Liver (tissue), 9 donors: ENCODE data around the gene TMEM9B. TPM values are rescaled to one million over a fixed set of nuclear protein-coding genes. Genes with fewer than 3 reads are reported as not detected.

Source experiments
- DNase-seq: peaks from one replicate; pipeline ENCODE4 v3.0.0-alpha.2; 2017; ENCODE audit warnings: low spot score
- H3K27ac ChIP-seq, 2 donors: one replicate each; pipeline ENCODE4 v1.7.0; 2013; ENCODE audit warnings: inconsistent platforms in 2 of 2, low read length in 2 of 2, control low read depth in 1 of 2, low read depth in 1 of 2, mild to moderate bottlenecking in 1 of 2
- H3K27me3 ChIP-seq, 4 donors: one replicate each; pipeline versions ENCODE4 v1.6.1 to v1.7.0; 2013; ENCODE audit warnings: low read length in 3 of 4, inconsistent platforms in 1 of 4, mild to moderate bottlenecking in 1 of 4, moderate library complexity in 1 of 4; ENCODE audit not compliant: control insufficient read depth in 4 of 4, insufficient read depth in 4 of 4
- H3K36me3 ChIP-seq, 4 donors: one replicate each; pipeline versions ENCODE4 v1.6.1 to v1.7.0; 2013; ENCODE audit warnings: low read length in 3 of 4, mild to moderate bottlenecking in 3 of 4, low read depth in 1 of 4, moderate library complexity in 1 of 4; ENCODE audit not compliant: control insufficient read depth in 4 of 4, insufficient read depth in 3 of 4
- H3K4me1 ChIP-seq, 4 donors: one replicate each; pipeline versions ENCODE4 v1.6.1 to v1.7.0; 2013; ENCODE audit warnings: low read length in 3 of 4, mild to moderate bottlenecking in 3 of 4, moderate library complexity in 1 of 4; ENCODE audit not compliant: control insufficient read depth in 4 of 4, insufficient read depth in 4 of 4
- H3K4me3 ChIP-seq, 3 donors: one replicate each; pipeline versions ENCODE4 v1.6.1 to v1.7.0; 2013; ENCODE audit warnings: low read length in 3 of 3, control low read depth in 1 of 3, low read depth in 1 of 3, mild to moderate bottlenecking in 1 of 3
- H3K9ac ChIP-seq, 2 donors: one replicate each; pipeline ENCODE4 v1.7.0; 2013; ENCODE audit warnings: low read length in 2 of 2, mild to moderate bottlenecking in 2 of 2, moderate library complexity in 2 of 2, control low read depth in 1 of 2, low read depth in 1 of 2
- H3K9me3 ChIP-seq, 4 donors: one replicate each; pipeline versions ENCODE4 v1.6.1 to v1.7.0; 2013; ENCODE audit warnings: low read length in 3 of 4; ENCODE audit not compliant: control insufficient read depth in 4 of 4
- FOXA2 ChIP-seq: IDR thresholded peaks from 2 replicates; pipeline ENCODE4 v1.6.1; 2016; ENCODE audit warnings: antibody characterized with exemption
- GABPA ChIP-seq, 2 donors: IDR thresholded peaks in 1 of 2; conservative IDR thresholded peaks in 1 of 2; 2 replicates each; pipeline ENCODE4 v1.6.1; 2016; ENCODE audit warnings: antibody characterized with exemption in 2 of 2, mild to moderate bottlenecking in 1 of 2, moderate library complexity in 1 of 2
- HNF4A ChIP-seq, 2 donors: conservative IDR thresholded peaks; 2 replicates each; pipeline ENCODE4 v1.6.1; 2016; ENCODE audit warnings: antibody characterized with exemption in 2 of 2, mild to moderate bottlenecking in 2 of 2
- HNF4G ChIP-seq: IDR thresholded peaks from 2 replicates; pipeline ENCODE4 v1.6.1; 2016; ENCODE audit warnings: antibody characterized with exemption
- JUND ChIP-seq, 2 donors: IDR thresholded peaks; 2 replicates each; pipeline ENCODE4 v1.6.1; 2016; ENCODE audit warnings: antibody characterized with exemption in 2 of 2
- NR2F2 ChIP-seq: IDR thresholded peaks from 2 replicates; pipeline ENCODE4 v1.6.1; 2016; ENCODE audit warnings: antibody characterized with exemption
- RAD21 ChIP-seq, 2 donors: IDR thresholded peaks; 2 replicates each; pipeline ENCODE4 v1.6.1; 2016; ENCODE audit warnings: antibody characterized with exemption in 2 of 2, mild to moderate bottlenecking in 2 of 2
- RXRA ChIP-seq, 2 donors: IDR thresholded peaks; 2 replicates each; pipeline ENCODE4 v1.6.1; 2017 to 2018; ENCODE audit warnings: antibody characterized with exemption in 2 of 2, mild to moderate bottlenecking in 1 of 2
- TAF1 ChIP-seq: conservative IDR thresholded peaks from 2 replicates; pipeline ENCODE4 v1.6.1; 2016; ENCODE audit warnings: antibody characterized with exemption, mild to moderate bottlenecking
- WGBS: extraction: QIAGEN DNeasy Blood & Tissue Kit; methylation state at CpG from one replicate; pipeline ENCODE4 v1.1.7; 2013; 5-methylcytosine and 5-hydroxymethylcytosine counted together
- polyA plus RNA-seq, 2 donors: library from polyadenylated mRNA; stranded (reverse) in 1 of 2; unstranded in 1 of 2; fragments of 200-250 nt in 1 of 2; fragments of >200 nt in 1 of 2; fragmentation: Nextera tagmentation in 1 of 2; extraction: Ambion mirVana in 1 of 2; gene quantifications; one replicate each; pipeline versions ENCODE4 v1.2.1 to v1.2.3, GENCODE V29; 2013 to 2015
- total RNA-seq, 2 donors: library from RNA; depleted of rRNA; stranded (reverse); fragments of >200 nt; gene quantifications; one replicate each; pipeline ENCODE4 v1.2.3, GENCODE V29; 2014
- TF ChIP-seq, protein P1 (sequence below): IDR thresholded peaks from 2 replicates; pipeline ENCODE4 v1.6.1; 2016; ENCODE audit warnings: antibody characterized with exemption
- TF ChIP-seq, protein P2 (sequence below): fragments of 150-350 bp; IDR thresholded peaks from 2 replicates; pipeline ENCODE4 v1.5.1; 2017; ENCODE audit warnings: improper control_type of control experiment, low read depth, low read length; ENCODE audit not compliant: missing input control
- TF ChIP-seq, protein P3 (sequence below): IDR thresholded peaks from 2 replicates; pipeline ENCODE4 v1.6.1; 2016; ENCODE audit warnings: antibody characterized with exemption, mild to moderate bottlenecking
- TF ChIP-seq, protein P4 (sequence below): IDR thresholded peaks from 2 replicates; pipeline ENCODE4 v1.6.1; 2016; ENCODE audit warnings: antibody characterized with exemption
- TF ChIP-seq, protein P5 (sequence below): IDR thresholded peaks from 2 replicates; pipeline ENCODE4 v1.6.1; 2016; ENCODE audit warnings: antibody characterized with exemption
- donor health status: healthy.
- donor health status: healthy.
- donor health status: healthy.
- donor health status: healthy.
- donor health status: healthy.

The TMEM9B gene
- total and polyA plus RNA-seq, 4 donors = 17.0 to 23.9 (median 19.5) TPM

DNA sequence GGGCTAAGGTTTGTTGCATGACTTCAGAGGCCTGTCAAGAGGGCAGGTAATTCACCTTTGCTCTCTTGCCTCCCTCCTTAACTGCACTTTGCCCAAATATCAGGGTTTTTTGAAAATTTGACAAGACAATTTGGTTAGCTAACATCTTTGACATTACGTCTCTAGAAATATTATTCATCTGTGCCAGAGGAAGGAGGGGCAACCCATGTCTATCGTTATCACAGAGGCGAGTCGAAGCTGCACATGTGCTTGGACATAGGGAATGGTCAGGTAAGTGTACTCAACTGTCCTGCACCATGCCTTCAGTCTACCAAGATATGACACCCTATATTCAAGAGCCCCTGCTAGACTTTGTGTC lies 49.6 kb downstream of the TMEM9B start:
- peak; percentile 0 for TF ChIP-seq FOXA2
- TF ChIP-seq, protein P1, sequence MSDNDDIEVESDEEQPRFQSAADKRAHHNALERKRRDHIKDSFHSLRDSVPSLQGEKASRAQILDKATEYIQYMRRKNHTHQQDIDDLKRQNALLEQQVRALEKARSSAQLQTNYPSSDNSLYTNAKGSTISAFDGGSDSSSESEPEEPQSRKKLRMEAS = no peak
- H3K27ac ChIP-seq = peak overlapping the region in 1 of 2 donors; percentile 52
- no peaks in the 10 kb centered on the region for H3K27me3 ChIP-seq
- DNase-seq = no peak
- no peak overlapping the region for H3K9ac ChIP-seq
- WGBS = 73% methylated on average over 4 of the region's 4 CpGs
- H3K36me3 ChIP-seq = peaks cover 3 to 24% (median 13%) of the 10 kb centered on the region in 4 donors
- H3K9me3 ChIP-seq = no peaks in the 10 kb centered on the region
- peaks cover 0 to 16% (median 12%) of the 10 kb centered on the region in 4 donors for H3K4me1 ChIP-seq
- H3K4me3 ChIP-seq = no peak overlapping the region

DNA sequence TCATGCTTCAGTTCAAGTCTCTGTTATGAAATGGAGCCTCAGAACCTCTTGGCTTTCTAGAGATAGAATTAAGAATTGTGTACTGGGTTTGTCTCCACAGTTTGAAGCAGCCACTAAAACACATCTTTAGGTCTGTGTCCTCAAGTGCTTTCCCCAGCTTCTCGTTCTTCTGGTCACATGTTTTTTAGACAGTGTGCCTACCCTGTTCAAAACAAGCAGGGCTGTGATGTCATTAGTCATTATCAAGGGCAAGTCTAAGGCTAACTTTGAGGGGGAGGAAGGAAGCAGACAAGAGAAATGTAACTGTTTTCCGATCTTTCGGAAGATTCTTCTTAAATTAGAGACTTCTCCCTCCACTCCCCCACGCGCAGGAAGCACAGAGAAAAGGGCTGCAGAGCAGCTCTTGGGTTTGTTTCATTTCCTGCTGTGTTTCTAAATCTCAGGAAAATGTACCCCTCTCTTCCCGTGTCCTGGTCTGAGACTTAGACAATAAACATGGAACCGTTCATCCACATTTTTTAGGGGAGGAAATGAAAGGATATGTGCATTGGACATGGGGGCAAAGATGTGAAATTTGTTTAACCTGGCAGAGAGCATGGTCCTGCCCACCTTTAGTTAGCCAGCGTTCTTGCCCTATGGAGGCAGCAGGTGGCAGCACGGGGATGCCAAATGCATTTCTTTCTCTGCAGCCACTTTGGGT lies 50.1 kb downstream of the TMEM9B start:
- Histone ChIP-seq H3K27me3 (no peaks in the 10 kb centered on the region), H3K4me3 (peak overlapping the region in 1 of 3 donors; percentile 9), H3K9me3 (no peaks in the 10 kb centered on the region), H3K27ac (peak overlapping the region; percentile 31 to 52), H3K9ac (peak overlapping the region; percentile 55 to 56), H3K4me1 (peaks cover 0 to 16% (median 12%) of the 10 kb centered on the region in 4 donors), H3K36me3 (peaks cover 1 to 23% (median 10%) of the 10 kb centered on the region in 4 donors)
- 43% methylated on average over 9 of the region's 9 CpGs for WGBS
- TF ChIP-seq HNF4G (no peak), TAF1 (no peak), HNF4A (conservative IDR thresholded peaks at IDR 0.05) (no peak), FOXA2 (peak; percentile 4), NR2F2 (peak; percentile 30), RAD21 (IDR thresholded peaks at IDR 0.05) (peak; percentile 56 to 73), JUND (IDR thresholded peaks at IDR 0.05) (no peak), RXRA (IDR thresholded peaks at IDR 0.05) (no peak), GABPA (IDR thresholded peaks at IDR 0.05 in 1 of 2, conservative IDR thresholded peaks at IDR 0.05 in 1 of 2) (no peak)
- TF ChIP-seq, protein P2, sequence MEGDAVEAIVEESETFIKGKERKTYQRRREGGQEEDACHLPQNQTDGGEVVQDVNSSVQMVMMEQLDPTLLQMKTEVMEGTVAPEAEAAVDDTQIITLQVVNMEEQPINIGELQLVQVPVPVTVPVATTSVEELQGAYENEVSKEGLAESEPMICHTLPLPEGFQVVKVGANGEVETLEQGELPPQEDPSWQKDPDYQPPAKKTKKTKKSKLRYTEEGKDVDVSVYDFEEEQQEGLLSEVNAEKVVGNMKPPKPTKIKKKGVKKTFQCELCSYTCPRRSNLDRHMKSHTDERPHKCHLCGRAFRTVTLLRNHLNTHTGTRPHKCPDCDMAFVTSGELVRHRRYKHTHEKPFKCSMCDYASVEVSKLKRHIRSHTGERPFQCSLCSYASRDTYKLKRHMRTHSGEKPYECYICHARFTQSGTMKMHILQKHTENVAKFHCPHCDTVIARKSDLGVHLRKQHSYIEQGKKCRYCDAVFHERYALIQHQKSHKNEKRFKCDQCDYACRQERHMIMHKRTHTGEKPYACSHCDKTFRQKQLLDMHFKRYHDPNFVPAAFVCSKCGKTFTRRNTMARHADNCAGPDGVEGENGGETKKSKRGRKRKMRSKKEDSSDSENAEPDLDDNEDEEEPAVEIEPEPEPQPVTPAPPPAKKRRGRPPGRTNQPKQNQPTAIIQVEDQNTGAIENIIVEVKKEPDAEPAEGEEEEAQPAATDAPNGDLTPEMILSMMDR = peak; percentile 32
- TF ChIP-seq, protein P3, sequence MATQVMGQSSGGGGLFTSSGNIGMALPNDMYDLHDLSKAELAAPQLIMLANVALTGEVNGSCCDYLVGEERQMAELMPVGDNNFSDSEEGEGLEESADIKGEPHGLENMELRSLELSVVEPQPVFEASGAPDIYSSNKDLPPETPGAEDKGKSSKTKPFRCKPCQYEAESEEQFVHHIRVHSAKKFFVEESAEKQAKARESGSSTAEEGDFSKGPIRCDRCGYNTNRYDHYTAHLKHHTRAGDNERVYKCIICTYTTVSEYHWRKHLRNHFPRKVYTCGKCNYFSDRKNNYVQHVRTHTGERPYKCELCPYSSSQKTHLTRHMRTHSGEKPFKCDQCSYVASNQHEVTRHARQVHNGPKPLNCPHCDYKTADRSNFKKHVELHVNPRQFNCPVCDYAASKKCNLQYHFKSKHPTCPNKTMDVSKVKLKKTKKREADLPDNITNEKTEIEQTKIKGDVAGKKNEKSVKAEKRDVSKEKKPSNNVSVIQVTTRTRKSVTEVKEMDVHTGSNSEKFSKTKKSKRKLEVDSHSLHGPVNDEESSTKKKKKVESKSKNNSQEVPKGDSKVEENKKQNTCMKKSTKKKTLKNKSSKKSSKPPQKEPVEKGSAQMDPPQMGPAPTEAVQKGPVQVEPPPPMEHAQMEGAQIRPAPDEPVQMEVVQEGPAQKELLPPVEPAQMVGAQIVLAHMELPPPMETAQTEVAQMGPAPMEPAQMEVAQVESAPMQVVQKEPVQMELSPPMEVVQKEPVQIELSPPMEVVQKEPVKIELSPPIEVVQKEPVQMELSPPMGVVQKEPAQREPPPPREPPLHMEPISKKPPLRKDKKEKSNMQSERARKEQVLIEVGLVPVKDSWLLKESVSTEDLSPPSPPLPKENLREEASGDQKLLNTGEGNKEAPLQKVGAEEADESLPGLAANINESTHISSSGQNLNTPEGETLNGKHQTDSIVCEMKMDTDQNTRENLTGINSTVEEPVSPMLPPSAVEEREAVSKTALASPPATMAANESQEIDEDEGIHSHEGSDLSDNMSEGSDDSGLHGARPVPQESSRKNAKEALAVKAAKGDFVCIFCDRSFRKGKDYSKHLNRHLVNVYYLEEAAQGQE = no peak
- TF ChIP-seq, protein P4, sequence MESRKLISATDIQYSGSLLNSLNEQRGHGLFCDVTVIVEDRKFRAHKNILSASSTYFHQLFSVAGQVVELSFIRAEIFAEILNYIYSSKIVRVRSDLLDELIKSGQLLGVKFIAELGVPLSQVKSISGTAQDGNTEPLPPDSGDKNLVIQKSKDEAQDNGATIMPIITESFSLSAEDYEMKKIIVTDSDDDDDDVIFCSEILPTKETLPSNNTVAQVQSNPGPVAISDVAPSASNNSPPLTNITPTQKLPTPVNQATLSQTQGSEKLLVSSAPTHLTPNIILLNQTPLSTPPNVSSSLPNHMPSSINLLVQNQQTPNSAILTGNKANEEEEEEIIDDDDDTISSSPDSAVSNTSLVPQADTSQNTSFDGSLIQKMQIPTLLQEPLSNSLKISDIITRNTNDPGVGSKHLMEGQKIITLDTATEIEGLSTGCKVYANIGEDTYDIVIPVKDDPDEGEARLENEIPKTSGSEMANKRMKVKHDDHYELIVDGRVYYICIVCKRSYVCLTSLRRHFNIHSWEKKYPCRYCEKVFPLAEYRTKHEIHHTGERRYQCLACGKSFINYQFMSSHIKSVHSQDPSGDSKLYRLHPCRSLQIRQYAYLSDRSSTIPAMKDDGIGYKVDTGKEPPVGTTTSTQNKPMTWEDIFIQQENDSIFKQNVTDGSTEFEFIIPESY = no peak
- TF ChIP-seq, protein P1 = no peak
- TF ChIP-seq, protein P5, sequence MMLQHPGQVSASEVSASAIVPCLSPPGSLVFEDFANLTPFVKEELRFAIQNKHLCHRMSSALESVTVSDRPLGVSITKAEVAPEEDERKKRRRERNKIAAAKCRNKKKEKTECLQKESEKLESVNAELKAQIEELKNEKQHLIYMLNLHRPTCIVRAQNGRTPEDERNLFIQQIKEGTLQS = no peak
- DNase-seq = no peak
